GM12878 (cell line): ENCODE data around the gene EGFR. TPM values are rescaled to one million over a fixed set of nuclear protein-coding genes. Genes with fewer than 3 reads are reported as not detected.

ENCODE experiments used
- BHLHE40 ChIP-seq, 2 experiments: fragments of 450-650 bp in 1 of 2; IDR thresholded peaks; 2 replicates each; pipeline ENCODE4 v1.6.1; 2011 to 2017; ENCODE audit warnings: low read depth in 2 of 2, borderline replicate concordance in 1 of 2, improper control_type of control experiment in 1 of 2, low read length in 1 of 2, mild to moderate bottlenecking in 1 of 2
- BRCA1 ChIP-seq: IDR thresholded peaks from 2 replicates; pipeline ENCODE4 v1.6.1; 2011; ENCODE audit warnings: low read depth, low read length, improper control_type of control experiment
- CTCF ChIP-seq, 3 experiments: IDR thresholded peaks in 2 of 3; conservative IDR thresholded peaks in 1 of 3; 2 replicates each; pipeline ENCODE4 v1.5.1; 2011; ENCODE audit warnings: low read depth in 3 of 3, low read length in 3 of 3, mild to moderate bottlenecking in 3 of 3, control low read depth in 2 of 3, moderate library complexity in 2 of 3, inconsistent platforms in 1 of 3, mixed read lengths in 1 of 3; ENCODE audit not compliant: control insufficient read depth in 2 of 3, insufficient read depth in 1 of 3; ENCODE audit errors: extremely low read depth in 1 of 3
- GABPA ChIP-seq: IDR thresholded peaks from 2 replicates; pipeline ENCODE4 v1.6.1; 2014; ENCODE audit warnings: antibody characterized with exemption, low read depth, mild to moderate bottlenecking, inconsistent platforms
- KLF5 ChIP-seq: fragments of 450-650 bp; IDR thresholded peaks from 2 replicates; pipeline ENCODE4 v1.6.1; 2014; ENCODE audit warnings: mild to moderate bottlenecking; ENCODE audit not compliant: partially characterized antibody
- NBN ChIP-seq: fragments of 450-650 bp; IDR thresholded peaks from 2 replicates; pipeline ENCODE4 v1.6.1; 2016
- NKRF ChIP-seq: fragments of 450-650 bp; conservative IDR thresholded peaks from 2 replicates; pipeline ENCODE4 v1.6.1; 2017; ENCODE audit warnings: mild to moderate bottlenecking, moderate library complexity
- RAD21 ChIP-seq: IDR thresholded peaks from 2 replicates; pipeline ENCODE4 v1.6.1; 2011; ENCODE audit warnings: mild to moderate bottlenecking, low read depth, low read length, moderate library complexity; ENCODE audit not compliant: insufficient read depth
- RAD51 ChIP-seq: fragments of 450-650 bp; IDR thresholded peaks from 2 replicates; pipeline ENCODE4 v1.6.1; 2016; ENCODE audit warnings: moderate library complexity, mild to moderate bottlenecking, inconsistent platforms
- RB1 ChIP-seq: fragments of 450-650 bp; formaldehyde crosslinking; IDR thresholded peaks from 2 replicates; pipeline ENCODE4 v1.6.1; 2017; ENCODE audit warnings: mild to moderate bottlenecking, borderline replicate concordance
- REST ChIP-seq: IDR thresholded peaks from 2 replicates; pipeline ENCODE4 v1.6.1; 2012; ENCODE audit warnings: mild to moderate bottlenecking, low read depth, low read length
- SMARCA5 ChIP-seq: fragments of 450-650 bp; IDR thresholded peaks from 2 replicates; pipeline ENCODE4 v1.6.1; 2017; ENCODE audit warnings: mild to moderate bottlenecking
- YY1 ChIP-seq: IDR thresholded peaks from 2 replicates; pipeline ENCODE4 v1.6.1; 2011; ENCODE audit warnings: low read depth, mild to moderate bottlenecking, low read length
- polyA plus RNA-seq, 11 experiments: library from polyadenylated mRNA; depleted of rRNA in 4 of 11; unstranded in 6 of 11; stranded (reverse) in 5 of 11; fragments of >200 nt; fragmentation: Nextera tagmentation in 4 of 11; fragmentation: Illumina TruSeq in 1 of 11; extraction: Ambion mirVana in 4 of 11; extraction: Trizol in 1 of 11; gene quantifications; 1 replicate in 1 of 11; 2 replicates in 10 of 11; pipeline versions ENCODE4 v1.2.1 to v1.2.3, GENCODE V29; 2011 to 2016; ENCODE audit warnings: inconsistent platforms in 2 of 11, missing spikeins in 2 of 11, low read depth in 1 of 11
- total RNA-seq, 4 experiments: library from RNA; depleted of rRNA in 3 of 4; stranded (reverse); fragments of >200 nt in 3 of 4; fragmentation: Illumina TruSeq in 1 of 4; extraction: Trizol in 1 of 4; gene quantifications; 2 replicates each; pipeline versions ENCODE4 v1.2.1 to v1.2.3, GENCODE V29; 2013 to 2021

The EGFR gene
- total and polyA plus RNA-seq, 10 of the 15 experiments (the other 5 are each of a cell fraction or from before 2014, with no cell fraction given), result 0.01 to 0.31 TPM; not detected in 8

GRCh38 chr7:55255496-55256445, 237.0 kb downstream of the EGFR start (continued):
- no peak for TF ChIP-seq REST
- TF ChIP-seq NBN, result no peak
- peak; percentile 32 to 81; a peak in 3 of 4 replicates for TF ChIP-seq BHLHE40 (IDR thresholded peaks at IDR 0.05; ENCODE audit: borderline replicate concordance in 1 of 2, low read depth in 2 of 2, low read length in 1 of 2)
- peak; percentile 52; the same call in 1 of the 2 replicates for TF ChIP-seq RB1
- TF ChIP-seq GABPA, result no peak
- TF ChIP-seq SMARCA5, result 0 out of 2 replicates have a peak, but pooled peaks have one; percentile 53
- no peak for TF ChIP-seq NKRF
- TF ChIP-seq KLF5, result no peak
- TF ChIP-seq YY1, result 0 out of 2 replicates have a peak, but pooled peaks have one; percentile 61
- peak; percentile 86 for TF ChIP-seq RAD21
- peak; percentile 13; the same call in 1 of the 2 replicates for TF ChIP-seq RAD51
- no peak for TF ChIP-seq BRCA1
- peak; percentile 88 to 92 (median 89) for TF ChIP-seq CTCF (IDR thresholded peaks at IDR 0.05 in 2 of 3, conservative IDR thresholded peaks at IDR 0.05 in 1 of 3; ENCODE audit: control insufficient read depth in 2 of 3, extremely low read depth in 1 of 3, insufficient read depth in 1 of 3, low read depth in 3 of 3, low read length in 3 of 3)
